Activated naive CD8-positive, alpha-beta T cell (primary cell): ENCODE measurements around the gene DBP.
"Not testable (repeated sequence)": the region's sequence is repeated elsewhere in the genome, so short reads cannot be mapped to it uniquely, and the experiment has no call there.

Source experiments
- H3K27ac Mint-ChIP-seq: one replicate; pipeline ENCODE4 v1.8.0; 2021; ENCODE audit warnings: mixed read lengths
- H3K27me3 Mint-ChIP-seq: one replicate; pipeline ENCODE4 v1.8.0; 2021; ENCODE audit warnings: mixed read lengths
- H3K36me3 Mint-ChIP-seq: one replicate; pipeline ENCODE4 v1.8.0; 2021; ENCODE audit warnings: mixed read lengths
- H3K4me1 Mint-ChIP-seq: one replicate; pipeline ENCODE4 v1.8.0; 2021; ENCODE audit warnings: low read depth, mixed read lengths
- H3K4me3 Mint-ChIP-seq: one replicate; pipeline ENCODE4 v1.8.0; 2021; ENCODE audit warnings: mild to moderate bottlenecking, mixed read lengths
- H3K9me3 Mint-ChIP-seq: one replicate; pipeline ENCODE4 v1.8.0; 2021; ENCODE audit warnings: low read depth, mixed read lengths

DBP gene, protein sequence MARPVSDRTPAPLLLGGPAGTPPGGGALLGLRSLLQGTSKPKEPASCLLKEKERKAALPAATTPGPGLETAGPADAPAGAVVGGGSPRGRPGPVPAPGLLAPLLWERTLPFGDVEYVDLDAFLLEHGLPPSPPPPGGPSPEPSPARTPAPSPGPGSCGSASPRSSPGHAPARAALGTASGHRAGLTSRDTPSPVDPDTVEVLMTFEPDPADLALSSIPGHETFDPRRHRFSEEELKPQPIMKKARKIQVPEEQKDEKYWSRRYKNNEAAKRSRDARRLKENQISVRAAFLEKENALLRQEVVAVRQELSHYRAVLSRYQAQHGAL

DNA sequence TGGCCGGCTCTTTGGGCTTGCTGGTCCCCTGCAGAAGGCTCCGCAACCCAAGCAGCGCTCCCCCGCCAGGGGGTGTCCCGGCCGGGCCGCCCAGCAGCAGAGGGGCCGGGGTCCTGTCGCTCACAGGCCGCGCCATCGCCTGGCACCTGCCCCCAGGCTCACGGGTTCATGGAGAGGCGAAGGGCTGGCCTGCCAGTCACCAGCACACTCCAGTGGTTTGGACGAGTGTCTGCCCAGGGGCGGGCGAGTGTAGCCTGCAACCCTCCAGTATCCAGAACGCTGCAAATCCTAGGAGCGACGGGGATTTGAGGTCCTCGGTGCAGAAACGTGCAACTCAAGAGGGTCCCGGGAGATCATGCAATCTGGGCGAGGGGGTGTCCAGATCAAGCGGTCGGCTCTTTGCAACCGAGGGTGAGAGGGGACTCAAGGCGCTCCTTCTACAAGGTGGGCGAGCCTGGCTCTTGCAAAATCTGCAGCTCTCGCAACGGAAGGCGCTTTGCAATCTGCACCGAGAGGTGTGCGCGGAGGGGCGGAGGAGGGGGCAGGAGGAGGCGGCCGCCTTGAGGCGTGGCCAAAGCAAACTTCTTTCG is at the start of gene DBP:
DBP (minus strand) TSS at position 521 of the 590 bp plus-strand sequence; CDS start at position 136, 385 bp downstream.
- Mint-ChIP-seq H3K9me3 (no peaks in the 10 kb centered on the region), H3K27ac (peak within 1 kb of the TSS; percentile 99), H3K4me1 (peaks cover 56% of the 10 kb centered on the region), H3K27me3 (no peaks in the 10 kb centered on the region), H3K4me3 (peak within 1 kb of the TSS; percentile 97), H3K36me3 (no peaks in the 10 kb centered on the region)

DNA sequence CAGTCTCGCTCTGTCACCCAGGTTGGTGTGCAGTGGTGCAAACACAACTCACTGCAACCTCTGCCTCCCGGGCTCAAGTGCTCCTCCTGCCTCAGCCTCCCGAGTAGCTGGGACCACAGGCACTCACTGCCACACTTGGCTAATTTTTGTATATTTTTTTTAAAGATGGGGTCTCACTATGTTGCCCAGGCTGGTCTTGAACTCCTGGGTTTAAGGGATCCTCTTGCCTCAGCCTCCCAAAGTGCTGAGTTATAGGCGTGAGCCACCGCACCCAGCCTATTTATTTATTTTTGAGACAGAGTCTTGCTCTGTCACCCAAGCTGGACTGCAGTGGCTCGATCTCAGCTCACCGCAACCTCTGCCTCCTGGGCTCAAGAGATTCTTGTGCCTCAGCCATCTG is 49.5 kb upstream of the DBP start:
- not testable (repeated sequence) for H3K9me3 Mint-ChIP-seq, H3K4me3 Mint-ChIP-seq, H3K27ac Mint-ChIP-seq, H3K36me3 Mint-ChIP-seq, H3K4me1 Mint-ChIP-seq, H3K27me3 Mint-ChIP-seq

DNA sequence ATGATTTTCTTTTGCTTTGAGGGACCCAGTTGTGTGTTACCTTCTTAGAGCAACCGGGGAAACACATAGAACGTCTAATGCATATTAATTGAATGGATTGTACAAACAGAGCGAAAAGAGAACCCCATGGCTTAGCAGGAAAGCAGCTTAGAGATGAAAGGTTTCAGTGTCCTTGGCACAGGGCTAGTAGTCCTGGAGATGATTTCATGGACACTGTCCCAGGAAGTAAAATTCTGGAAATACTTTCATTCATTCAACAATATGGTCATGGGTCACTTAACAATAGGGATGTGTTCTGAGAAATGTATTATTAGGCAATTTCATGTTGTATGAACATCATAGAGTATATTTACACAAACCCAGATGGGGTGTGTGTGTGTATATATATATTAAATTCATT is 48.9 kb upstream of the DBP start:
- H3K27me3 Mint-ChIP-seq: no peaks in the 10 kb centered on the region
- no peaks in the 10 kb centered on the region for H3K4me1 Mint-ChIP-seq
- H3K27ac Mint-ChIP-seq: no peak overlapping the region
- H3K36me3 Mint-ChIP-seq: no peaks in the 10 kb centered on the region
- no peaks in the 10 kb centered on the region for H3K9me3 Mint-ChIP-seq
- H3K4me3 Mint-ChIP-seq: no peak overlapping the region

DNA sequence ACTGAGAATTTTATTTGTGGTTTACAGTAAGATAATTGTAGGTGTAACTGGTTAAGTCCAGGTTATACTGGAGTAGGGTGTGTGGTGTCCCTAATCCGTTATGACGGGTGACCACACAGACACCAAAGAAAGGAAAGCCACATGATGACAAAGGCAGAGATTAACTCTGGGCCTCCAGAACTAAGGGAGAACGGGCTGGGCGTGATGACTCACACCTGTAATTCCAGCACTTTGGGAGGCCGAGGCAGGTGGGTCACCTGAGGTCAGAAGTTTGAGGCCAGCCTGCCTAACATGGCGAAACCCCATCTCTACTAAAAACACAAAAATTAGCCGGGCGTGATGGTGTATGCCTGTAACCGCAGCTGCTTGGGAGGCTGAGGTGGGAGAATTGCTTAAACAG is 48.4 kb upstream of the DBP start:
- Mint-ChIP-seq H3K27me3 (no peaks in the 10 kb centered on the region), H3K36me3 (no peaks in the 10 kb centered on the region), H3K27ac (no peak overlapping the region), H3K4me3 (no peak overlapping the region), H3K9me3 (no peaks in the 10 kb centered on the region), H3K4me1 (no peaks in the 10 kb centered on the region)

DNA sequence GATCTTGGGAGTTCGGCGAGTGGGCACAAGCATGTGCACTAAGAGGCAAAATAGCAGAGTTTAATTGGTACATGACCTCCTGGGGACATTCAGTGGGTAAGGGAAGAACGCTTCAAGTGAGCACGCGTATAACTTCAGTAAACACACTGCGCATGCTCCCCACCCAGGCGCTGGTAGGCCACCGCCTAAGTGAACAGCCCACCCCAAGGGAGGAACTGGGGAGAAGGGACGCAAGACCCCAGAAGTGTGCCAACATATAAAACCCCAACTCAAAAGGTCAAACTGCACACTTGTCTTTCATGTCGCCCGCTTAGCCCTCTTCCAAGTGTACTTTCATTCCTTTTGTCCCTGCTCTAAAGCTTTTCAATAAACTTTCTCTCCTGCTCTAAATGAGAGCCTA is 46.2 kb upstream of the DBP start:
- no peaks in the 10 kb centered on the region for H3K4me1 Mint-ChIP-seq
- H3K9me3 Mint-ChIP-seq: no peaks in the 10 kb centered on the region
- peak overlapping the region; percentile 44 for H3K4me3 Mint-ChIP-seq
- H3K36me3 Mint-ChIP-seq: no peaks in the 10 kb centered on the region
- H3K27me3 Mint-ChIP-seq: no peaks in the 10 kb centered on the region
- no peak overlapping the region for H3K27ac Mint-ChIP-seq

DNA sequence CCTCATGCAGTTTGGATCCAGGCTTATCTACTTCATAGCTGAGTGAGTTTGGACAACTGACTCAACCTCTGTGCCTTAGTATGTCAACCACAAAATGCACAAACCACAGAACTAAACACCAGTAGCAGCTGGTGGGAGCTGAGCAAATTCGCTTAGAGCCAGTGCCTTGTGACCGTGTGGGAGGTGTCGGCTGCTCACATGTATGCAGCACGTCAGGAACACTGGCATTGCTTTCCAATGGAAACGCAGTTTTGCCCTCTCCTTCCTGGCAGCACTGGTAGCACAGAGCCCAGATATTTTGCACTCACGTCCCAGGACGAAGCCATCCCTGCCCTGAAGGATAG is 43.9 kb upstream of the DBP start:
- H3K36me3 Mint-ChIP-seq: no peaks in the 10 kb centered on the region
- no peaks in the 10 kb centered on the region for H3K27me3 Mint-ChIP-seq
- no peak overlapping the region for H3K4me3 Mint-ChIP-seq
- no peaks in the 10 kb centered on the region for H3K9me3 Mint-ChIP-seq
- no peak overlapping the region for H3K27ac Mint-ChIP-seq
- H3K4me1 Mint-ChIP-seq: no peaks in the 10 kb centered on the region

DNA sequence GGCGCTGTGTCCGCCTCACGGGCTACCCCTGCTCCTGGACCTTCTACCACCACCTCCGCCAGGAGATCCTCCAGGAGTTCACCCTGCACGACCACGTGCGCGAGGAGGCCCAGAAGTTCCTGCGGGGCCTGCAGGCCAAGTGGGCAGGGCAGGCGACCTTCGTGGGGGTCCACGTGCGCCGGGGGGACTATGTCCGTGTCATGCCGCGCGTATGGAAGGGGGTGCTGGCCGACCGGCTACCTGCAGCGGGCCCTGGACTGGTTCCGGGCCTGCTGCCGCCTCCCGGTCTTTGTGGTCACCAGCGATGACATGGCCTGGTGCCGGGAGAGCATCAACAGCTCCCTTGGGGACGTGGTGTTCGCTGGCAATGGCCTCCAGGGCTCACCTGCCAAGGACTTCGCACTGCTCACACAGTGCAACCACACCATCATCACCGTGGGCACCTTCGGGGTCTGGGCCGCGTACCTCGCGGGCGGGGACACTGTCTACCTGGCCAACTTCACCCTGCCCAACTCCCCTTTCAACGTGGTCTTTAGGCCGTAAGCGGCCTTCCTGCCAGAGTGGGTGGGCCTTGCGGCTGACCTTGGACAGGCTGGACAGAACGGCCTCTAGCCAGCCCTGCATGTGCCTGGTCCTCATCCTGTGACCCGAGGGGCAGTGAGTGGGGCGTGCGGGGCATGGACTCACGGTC is 43.4 kb upstream of the DBP start:
- Mint-ChIP-seq H3K27me3 (no peaks in the 10 kb centered on the region), H3K4me1 (no peaks in the 10 kb centered on the region), H3K36me3 (no peaks in the 10 kb centered on the region), H3K9me3 (no peaks in the 10 kb centered on the region), H3K27ac (no peak overlapping the region), H3K4me3 (no peak overlapping the region)

DNA sequence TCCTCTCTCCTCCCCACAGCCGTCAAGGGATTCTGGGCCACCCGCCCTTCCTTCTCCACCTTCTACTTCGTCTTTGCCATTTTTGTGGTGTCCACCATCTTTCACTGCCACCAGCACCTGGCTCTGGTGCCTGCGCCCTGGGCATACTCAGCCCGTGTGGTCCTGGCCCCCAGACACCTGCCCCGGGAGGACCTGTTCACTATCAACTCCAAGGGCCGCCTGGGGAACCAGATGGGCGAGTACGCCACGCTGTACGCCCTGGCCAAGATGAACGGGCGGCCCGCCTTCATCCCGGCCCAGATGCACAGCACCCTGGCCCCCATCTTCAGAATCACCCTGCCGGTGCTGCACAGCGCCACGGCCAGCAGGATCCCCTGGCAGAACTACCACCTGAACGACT is 42.8 kb upstream of the DBP start:
- not testable (repeated sequence) for H3K9me3 Mint-ChIP-seq, H3K27me3 Mint-ChIP-seq, H3K36me3 Mint-ChIP-seq, H3K27ac Mint-ChIP-seq, H3K4me3 Mint-ChIP-seq, H3K4me1 Mint-ChIP-seq

DNA sequence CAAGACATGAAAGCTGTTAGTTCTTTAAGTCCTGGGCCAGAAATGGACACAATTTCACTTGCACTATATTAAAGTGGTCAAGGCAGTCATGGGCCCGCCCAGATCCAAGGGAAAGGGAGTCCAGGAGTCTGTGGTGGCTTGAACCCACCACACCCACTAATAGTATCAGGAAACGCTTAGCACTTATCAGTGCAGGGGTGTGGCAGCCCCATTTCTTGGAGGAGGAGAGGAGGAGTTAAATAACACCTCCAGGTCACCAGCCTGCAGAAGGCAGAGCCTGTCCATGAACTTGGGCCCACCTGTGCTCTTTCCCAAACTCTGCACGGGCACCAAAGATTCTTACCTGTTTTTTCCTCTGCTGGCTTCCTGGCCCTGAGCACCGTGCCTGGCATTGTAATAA is 41.0 kb upstream of the DBP start:
- Mint-ChIP-seq H3K27me3 (no peaks in the 10 kb centered on the region), H3K4me1 (peaks cover 5% of the 10 kb centered on the region), H3K9me3 (no peaks in the 10 kb centered on the region), H3K36me3 (no peaks in the 10 kb centered on the region), H3K27ac (no peak overlapping the region), H3K4me3 (no peak overlapping the region)

DNA sequence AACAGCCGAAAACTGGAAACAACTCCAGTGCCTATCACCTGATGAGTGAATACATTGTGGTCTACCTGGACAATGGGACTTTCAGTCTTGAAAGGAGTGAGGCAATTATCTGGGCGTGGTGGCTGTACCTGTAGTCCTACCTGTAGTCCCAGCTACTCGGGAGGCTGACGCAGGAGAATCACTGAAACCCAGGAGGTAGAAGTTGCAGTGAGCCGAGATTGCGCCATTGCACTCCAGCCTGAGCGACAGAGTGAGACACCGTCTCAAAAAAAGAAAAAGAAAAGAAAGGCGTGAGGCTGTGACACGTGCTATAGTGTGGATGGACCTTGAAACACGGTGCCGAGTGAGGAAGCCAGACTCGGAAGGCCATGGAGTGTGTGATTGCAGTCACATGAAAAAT is 39.7 kb upstream of the DBP start:
- no peaks in the 10 kb centered on the region for H3K36me3 Mint-ChIP-seq
- no peak overlapping the region for H3K4me3 Mint-ChIP-seq
- H3K4me1 Mint-ChIP-seq: peaks cover 5% of the 10 kb centered on the region
- no peaks in the 10 kb centered on the region for H3K9me3 Mint-ChIP-seq
- no peak overlapping the region for H3K27ac Mint-ChIP-seq
- no peaks in the 10 kb centered on the region for H3K27me3 Mint-ChIP-seq

DNA sequence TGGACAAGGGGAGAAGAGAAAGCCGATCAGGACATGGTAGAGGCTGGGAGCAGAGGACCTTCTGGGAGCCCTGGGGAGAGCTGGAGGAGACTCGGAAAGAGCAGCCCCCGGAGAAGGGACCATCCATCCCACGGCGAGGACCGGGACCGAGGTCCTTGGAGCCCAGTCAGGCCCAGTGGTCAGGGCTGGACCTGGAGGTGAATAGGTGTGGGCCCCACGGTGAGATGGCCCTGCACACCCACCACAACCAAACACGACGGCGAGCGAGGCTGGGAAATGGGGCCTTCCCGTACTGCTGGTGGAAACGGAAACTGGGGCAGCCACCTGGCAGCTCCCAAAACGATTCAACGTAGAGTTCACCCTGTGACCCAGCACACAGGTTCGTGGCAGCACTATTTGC is 39.3 kb upstream of the DBP start:
- H3K27ac Mint-ChIP-seq: no peak overlapping the region
- H3K4me1 Mint-ChIP-seq: peaks cover 5% of the 10 kb centered on the region

DNA sequence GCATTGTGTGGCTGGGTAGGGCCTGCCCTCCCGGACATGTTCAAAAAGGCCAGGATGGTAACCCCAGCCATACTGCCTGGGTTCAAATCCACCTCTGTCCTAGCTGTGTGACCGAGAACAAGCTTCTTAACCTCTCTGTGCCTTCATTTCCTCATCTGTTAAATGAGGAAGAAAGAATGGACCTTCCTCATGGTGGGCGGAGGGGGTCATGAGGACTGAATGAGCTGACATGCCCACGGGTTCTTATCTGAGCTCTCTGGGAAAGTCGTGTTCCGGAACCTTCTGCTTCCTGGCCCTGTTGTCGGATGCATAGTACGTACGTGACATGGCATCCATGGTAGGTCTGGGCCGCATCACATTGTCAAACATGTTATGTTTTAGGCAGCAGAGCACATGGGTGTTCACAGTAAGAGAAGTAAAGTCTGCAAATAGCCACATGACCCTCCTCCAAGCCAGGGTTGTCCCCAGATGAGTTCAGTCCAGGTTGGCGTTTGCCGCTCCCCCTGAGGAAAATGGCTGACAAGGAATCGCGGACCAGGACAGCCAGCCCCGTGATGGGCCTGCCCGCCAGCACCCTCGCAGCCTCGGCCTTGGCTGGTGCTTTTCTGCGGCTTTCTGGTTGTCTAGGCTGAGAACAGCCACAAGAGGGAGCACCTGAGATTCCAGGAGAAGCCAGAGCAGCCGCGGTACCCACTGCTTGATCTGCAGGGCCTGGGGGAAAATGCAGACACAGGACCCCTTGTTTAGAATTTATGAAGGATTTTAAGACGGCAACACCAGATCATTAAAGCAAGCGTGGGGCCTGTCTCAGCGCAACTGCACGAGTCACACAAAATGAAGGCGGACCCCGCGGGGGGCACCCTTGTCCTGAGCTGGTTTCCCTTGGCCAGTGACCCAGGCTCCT is 38.0 kb upstream of the DBP start:
- Mint-ChIP-seq H3K9me3 (no peaks in the 10 kb centered on the region), H3K27me3 (no peaks in the 10 kb centered on the region), H3K27ac (no peak overlapping the region), H3K4me3 (no peak overlapping the region), H3K4me1 (peaks cover 5% of the 10 kb centered on the region), H3K36me3 (no peaks in the 10 kb centered on the region)

More for the DNA sequence above, 39.3 kb upstream of the DBP start:
- Mint-ChIP-seq H3K4me3 (no peak overlapping the region), H3K36me3 (no peaks in the 10 kb centered on the region), H3K27me3 (no peaks in the 10 kb centered on the region), H3K9me3 (no peaks in the 10 kb centered on the region)

DNA sequence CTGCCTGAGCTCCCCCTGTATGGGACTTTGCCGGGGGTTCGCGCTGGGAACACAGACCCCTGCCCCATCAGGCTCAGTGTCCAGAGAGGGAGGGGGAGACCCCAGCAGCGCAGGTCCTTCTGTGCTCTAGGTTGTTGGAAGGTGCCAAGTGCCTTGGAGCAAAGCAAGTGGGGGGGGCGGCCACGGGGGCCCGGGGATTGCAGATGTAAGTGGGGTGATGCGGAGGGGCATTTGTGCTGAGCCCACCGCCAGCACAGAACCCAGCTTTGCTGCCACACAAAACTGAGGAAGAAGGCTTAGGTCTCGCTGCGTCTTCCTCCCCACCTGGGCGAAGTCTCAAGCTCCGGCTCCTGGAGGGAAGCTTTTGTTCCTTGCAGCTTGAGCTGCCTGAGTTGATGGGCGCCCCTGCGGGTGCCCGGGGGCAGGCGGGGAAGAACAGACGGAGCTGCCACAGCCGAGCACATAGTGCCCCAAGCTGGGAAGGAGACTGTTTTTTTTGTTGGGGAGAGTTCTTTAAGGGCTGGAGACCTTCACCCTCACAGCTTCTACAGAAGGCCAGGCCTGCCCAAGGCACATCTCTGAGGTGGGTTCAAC is 37.1 kb upstream of the DBP start:
- H3K4me1 Mint-ChIP-seq: peaks cover 5% of the 10 kb centered on the region

DNA sequence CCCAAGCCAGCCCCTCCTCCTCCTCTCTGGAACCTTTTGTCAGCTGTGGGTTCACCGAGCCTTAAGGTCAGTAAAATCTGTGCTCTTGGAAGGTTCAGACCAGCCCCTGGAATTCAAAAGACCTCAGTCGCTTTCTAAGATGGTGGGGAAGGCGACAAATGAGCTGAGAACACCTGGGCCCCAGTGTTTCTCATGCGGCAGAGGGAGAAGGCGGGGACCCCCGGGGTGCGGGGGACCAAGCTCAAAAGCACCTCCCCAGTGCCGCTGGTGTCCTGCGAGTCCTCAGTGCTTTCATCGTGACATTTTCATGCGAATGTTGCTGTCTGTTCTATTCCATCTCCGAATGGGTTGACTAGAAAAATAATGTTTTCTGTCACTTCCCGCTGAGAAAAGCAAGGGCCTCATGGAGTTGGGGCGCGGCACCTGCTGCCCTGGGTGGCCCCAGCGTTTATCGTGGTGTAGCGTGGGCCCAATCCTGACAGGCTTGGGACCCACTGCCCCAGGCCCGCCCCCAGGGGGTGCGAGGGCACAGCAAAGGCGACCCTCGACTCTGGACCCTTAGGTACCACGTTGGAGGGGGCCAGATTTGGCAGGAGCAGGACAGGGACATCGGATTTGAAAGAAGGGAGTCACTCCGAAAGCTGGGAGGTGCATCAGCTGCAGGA is 36.4 kb upstream of the DBP start:
- peaks cover 5% of the 10 kb centered on the region for H3K4me1 Mint-ChIP-seq
- H3K36me3 Mint-ChIP-seq: no peaks in the 10 kb centered on the region
- H3K4me3 Mint-ChIP-seq: no peak overlapping the region
- no peaks in the 10 kb centered on the region for H3K27me3 Mint-ChIP-seq
- H3K27ac Mint-ChIP-seq: no peak overlapping the region
- no peaks in the 10 kb centered on the region for H3K9me3 Mint-ChIP-seq

More for the DNA sequence above, 37.1 kb upstream of the DBP start:
- Mint-ChIP-seq H3K27me3 (no peaks in the 10 kb centered on the region), H3K9me3 (no peaks in the 10 kb centered on the region), H3K36me3 (no peaks in the 10 kb centered on the region), H3K27ac (no peak overlapping the region), H3K4me3 (no peak overlapping the region)
